Measurements from ENCODE around the gene PGAM1.

DNA sequence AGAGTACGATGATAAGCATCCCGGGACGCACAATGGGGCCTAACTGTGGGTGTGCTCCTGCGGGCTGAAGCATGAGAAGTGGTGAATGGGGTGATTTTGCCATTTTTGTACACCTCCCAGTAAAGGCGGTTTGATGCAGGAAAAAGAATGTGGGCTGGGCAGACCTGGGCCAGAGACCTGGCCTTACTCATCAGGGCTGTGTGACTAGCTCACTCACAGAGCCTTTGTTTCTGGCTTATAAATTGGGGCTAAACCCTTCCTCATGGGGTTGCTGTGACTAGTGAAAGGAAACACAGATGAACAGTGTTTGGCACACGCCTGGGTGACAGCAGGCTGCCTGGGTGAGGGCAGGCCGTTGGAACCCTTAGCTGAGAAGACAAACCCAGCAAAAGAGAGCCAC lies 42.8 kb upstream of the PGAM1 start:
- TF ChIP-seq, protein P1, sequence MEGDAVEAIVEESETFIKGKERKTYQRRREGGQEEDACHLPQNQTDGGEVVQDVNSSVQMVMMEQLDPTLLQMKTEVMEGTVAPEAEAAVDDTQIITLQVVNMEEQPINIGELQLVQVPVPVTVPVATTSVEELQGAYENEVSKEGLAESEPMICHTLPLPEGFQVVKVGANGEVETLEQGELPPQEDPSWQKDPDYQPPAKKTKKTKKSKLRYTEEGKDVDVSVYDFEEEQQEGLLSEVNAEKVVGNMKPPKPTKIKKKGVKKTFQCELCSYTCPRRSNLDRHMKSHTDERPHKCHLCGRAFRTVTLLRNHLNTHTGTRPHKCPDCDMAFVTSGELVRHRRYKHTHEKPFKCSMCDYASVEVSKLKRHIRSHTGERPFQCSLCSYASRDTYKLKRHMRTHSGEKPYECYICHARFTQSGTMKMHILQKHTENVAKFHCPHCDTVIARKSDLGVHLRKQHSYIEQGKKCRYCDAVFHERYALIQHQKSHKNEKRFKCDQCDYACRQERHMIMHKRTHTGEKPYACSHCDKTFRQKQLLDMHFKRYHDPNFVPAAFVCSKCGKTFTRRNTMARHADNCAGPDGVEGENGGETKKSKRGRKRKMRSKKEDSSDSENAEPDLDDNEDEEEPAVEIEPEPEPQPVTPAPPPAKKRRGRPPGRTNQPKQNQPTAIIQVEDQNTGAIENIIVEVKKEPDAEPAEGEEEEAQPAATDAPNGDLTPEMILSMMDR (IDR thresholded peaks at IDR 0.05): no peak
- no peak for TF ChIP-seq POLR2A (IDR thresholded peaks at IDR 0.05)

All from sigmoid colon (tissue), 3 donors.